GM19035 (cell line): Measurements from ENCODE around the gene ARF6.
"Not testable (repeated sequence)": the region's sequence is repeated elsewhere in the genome, so short reads cannot be mapped to it uniquely, and the experiment has no call there.

Source experiments
- ATAC-seq: cut with Tn5 transposase; IDR thresholded peaks from one replicate; pipeline ENCODE4 v1.9.1; 2021; ENCODE audit not compliant: unreplicated experiment

Gene ARF6

DNA sequence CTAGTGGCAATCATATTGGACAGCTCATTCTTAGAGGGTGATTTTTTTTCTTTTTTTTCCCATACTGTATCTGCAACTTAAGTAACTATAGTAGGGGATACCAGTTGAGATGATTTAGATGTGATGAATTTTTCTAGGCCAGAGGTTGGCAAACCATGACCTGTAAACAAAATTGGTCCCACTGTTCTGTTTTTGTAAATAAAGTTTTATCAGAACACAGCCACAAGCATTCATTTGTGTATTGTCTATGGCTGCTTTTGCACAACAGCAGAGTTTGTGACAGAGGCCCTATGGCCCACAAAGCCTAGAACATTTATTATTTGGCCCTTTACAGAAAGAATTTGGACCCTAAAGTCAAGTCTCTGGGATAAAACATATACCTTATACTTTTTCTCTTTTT is 11.4 kb downstream of the ARF6 start:
- ATAC-seq = no peak

DNA sequence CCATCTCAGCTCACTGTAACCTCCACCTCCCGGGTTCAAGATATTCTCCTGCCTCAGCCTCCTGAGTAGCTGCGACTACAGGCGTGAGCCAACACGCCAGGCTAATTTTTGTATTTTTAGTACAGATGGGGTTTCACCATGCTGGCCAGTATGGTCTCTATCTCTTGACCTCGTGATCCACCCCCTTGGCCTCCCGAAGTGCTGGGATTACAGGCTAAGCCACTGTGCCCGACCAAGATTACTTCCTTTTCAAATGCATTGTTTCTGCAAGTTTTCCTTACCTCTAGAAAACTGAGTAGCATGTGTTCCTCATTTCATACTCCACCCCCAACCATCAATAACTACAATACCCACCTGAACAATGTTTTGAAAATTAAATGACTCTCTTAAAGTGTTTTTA is 13.1 kb downstream of the ARF6 start:
- ATAC-seq = no peak

DNA sequence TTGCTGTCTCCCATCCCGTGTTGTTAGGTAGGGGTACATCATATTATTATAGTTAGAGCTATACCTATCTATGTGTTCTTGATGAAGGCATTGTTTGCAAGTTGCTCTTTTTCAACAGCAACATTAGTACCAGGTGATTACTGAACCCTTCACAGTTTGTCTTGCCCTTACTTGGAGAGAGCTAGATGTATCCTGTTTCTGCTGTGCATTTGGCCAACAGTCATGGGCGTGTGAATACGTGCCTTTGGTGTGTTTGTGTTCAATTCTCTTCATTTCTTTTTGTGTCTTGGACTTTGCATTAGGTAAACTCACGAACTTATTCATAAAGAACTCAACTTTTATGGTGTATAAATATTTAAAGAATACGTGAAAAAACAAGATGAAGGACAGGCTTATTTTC is 14.3 kb downstream of the ARF6 start:
- ATAC-seq = no peak

DNA sequence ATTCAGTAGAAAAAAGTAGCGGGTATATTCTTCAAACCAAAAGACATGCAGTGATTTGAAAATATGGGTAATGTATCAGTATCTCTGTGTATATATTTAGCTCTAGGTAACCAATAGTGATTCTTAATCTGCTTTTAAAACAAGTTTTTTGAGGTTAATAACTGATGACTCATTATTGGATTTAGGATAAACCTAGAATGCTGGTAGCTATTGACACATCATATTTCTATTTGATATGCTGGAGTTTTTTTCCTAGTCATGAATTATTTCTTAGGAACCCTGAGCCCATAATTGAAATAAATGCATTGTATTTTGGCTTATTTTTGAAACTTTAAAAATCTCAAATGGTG is 15.5 kb downstream of the ARF6 start:
- no peak for ATAC-seq

DNA sequence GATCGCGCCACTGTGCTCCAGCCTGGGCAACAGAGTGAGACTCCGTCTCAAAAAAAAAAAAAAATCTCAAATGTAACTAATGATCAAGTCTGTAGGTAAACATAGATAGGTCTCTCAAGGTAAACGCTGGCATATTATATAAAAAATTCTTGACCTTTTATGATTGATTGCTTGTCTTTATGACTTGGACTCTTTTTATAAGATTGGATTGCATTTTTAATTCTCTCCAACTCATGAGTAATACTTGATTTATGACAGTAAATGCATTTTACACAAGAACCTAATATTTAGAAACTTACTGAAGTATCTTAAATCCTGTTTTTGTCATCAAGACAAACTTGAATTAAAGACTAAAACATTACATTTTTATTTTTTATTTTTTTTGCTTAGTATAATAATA is 16.1 kb downstream of the ARF6 start:
- no peak for ATAC-seq

DNA sequence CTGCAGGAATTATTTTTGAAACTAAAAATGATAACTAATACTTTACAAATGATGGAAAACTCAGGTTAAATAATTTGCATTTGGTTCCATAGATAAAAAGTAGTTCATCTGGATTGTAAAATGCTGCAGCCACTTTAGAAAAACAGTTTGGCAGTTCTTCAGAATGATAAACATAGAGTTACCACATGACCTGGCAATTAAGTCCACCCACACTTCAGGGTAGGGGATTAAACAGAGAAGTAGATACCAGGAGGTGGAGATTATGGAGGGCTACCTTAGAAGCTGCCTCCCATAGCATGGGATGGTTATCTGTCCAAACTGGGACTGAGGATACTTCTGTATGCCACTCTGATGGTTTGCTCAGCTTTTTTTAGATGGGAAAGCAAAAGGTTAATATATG is 22.2 kb downstream of the ARF6 start:
- ATAC-seq = no peak

DNA sequence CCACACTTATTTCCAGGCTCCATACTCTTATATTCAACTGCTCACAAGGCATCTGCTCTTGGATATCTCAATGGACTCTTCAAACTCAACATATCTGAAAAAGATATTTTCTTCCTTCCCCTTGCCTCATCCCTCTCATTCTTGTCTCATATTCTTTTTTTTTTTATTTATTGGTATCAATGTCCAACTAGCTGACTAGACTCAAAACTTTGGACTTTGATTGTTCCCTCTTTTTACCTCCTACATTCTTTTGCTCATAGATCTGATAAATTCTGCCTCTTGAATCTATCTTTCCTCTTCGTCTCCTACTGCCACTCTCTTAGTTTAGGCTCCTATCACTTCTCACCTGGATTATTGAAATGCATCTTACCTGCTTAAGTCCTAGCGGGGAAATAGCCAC is 25.8 kb downstream of the ARF6 start:
- ATAC-seq = no peak

DNA sequence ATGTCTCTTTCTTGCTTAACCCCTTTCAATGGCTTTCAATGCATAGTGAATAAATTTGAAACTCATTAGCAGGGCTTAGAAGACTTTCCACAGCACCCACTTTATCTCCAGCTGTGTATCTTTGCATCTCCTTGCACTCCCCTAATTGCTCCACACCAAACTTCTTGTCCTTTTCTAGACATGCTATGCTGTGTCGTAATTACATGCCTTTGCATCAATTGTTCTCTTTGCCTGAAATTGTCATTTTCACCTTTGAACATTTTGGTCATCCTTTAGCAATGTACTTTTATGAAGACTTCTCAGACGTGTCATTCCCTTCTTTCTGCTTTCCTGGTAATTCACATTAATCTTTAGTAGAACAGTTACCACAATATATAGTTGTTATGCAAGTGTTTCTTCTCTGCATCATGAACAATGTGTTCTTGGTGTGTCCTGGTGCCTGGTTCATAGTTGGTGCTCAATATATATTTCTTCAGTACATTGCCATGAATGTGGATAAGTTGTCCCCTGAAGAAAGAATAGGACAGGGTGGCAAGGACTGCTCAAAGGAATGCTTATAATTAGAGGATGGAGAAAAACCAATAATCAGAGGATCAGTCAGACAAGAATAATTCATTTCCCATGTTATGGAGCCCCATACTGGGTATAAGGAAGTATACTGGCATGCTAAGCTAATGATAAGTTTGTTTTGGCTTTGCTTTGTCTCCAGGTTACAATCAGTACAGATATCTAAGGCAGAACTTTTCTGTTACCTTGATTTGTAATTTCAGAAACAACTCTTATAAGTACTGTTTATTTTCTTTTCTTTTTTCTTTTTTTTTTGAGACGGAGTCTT is 27.2 kb downstream of the ARF6 start:
- ATAC-seq = no peak

DNA sequence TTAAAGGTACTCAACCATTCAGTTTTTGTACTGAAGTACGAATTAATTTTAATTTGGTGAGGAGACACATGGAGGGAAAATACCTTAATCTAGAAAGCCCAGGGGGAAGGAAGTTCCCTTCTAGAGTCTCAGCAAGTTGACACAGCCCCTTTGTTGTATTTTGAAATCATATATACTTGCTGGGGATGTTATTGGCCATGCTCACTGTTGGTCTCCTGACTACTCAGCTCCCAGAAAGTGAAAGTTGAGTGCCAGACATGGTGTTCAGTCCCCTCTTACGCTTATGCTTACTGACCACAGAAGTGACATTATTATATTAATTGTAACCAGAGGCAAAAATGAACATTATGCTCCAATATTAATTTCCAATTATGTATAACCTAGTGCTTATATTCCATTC is 28.1 kb downstream of the ARF6 start:
- ATAC-seq = no peak

DNA sequence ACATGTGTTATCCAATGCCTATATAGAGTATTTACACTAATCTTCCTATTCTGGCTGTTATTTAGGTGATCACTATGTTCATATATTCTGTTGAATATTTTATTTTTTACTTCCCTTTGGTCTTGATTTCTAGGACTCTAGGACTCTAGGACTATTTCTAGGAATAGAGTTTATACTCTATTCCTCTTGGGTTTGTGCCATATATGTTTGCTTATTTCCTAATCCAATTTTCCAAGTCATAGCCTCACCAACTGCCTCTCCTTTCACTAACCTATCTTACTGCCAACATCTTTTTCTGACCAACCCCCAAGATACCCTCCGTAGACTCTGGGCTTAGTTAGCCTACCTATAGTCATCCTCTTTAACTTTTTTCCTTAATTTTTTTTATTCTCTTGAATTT is 28.5 kb downstream of the ARF6 start:
- no peak for ATAC-seq

DNA sequence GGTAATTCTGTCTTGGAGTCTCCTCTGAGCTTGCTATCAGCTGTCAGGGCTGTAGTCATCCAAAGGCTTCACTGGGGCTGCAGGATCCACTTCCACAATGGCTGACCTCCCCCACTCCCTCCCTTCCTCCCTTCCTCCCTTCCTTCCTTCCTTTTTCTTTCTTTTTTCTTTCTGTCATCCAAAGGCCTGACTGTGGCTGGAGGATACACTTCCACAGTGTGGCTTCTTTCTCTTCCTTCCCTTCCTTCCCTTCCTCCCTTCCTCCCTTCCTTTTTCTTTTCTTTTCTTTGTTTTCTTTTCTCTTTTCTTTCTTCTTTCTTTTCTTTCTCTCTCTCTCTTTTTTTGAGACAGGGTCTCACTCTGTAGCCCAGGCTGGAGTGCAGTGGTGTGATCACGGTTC is 30.6 kb downstream of the ARF6 start:
- no peak for ATAC-seq

DNA sequence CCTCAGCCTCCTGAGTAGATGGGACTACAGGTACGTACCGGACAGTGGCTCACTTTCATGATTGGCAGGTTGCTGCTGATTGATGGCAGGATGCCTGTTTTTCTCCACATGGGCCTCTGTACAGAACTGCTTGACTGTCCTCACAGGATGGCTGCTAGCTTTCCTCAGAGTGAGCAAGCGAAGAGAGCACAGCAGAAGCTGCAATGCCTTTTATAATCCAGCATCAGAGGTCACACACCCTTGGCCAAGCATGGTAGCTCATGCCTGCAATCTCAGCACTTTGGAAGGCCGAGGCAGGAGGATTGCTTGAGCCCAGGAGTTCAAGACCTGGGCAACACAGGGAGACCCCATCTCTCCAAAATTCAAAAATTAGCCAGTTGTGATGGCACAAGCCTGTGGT is 31.0 kb downstream of the ARF6 start:
- ATAC-seq = no peak

DNA sequence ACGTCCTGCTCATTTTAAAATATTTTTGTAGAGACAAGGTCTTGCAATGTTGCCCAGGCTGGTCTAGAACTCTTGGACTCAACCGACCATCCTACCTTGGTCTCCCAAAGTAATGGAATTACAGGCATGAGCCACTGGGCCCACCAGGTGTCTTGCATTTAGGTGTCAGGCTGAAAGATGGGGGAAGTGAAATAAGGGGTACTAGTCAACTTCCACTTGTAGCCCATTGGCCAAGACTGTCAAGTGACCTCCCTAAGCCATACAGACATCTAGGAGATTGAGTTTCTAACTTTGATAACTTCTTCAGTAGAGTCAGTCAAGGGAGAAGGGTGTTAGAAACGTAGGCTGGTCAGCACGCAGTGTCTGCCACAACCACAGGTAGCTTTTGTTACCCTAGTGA is 32.0 kb downstream of the ARF6 start:
- ATAC-seq = no peak

DNA sequence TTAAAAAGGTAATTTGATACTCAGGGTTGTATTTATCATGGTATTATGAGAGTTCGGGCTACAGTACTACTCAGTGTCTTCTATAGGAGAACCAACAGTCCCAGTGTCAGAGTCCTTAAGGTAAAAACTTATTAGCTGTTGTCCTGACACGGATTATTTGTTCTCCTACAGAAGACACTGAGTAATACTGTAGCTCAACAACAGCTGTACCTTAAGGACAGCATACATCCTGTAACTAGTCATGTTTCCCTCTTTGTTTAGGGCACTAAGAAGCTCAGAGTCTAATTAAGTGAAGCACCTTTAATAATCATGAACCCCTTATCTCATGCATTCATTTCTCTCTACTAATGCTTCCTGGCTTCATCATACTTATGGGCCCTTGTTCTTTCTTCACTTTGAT is 33.9 kb downstream of the ARF6 start:
- no peak for ATAC-seq

DNA sequence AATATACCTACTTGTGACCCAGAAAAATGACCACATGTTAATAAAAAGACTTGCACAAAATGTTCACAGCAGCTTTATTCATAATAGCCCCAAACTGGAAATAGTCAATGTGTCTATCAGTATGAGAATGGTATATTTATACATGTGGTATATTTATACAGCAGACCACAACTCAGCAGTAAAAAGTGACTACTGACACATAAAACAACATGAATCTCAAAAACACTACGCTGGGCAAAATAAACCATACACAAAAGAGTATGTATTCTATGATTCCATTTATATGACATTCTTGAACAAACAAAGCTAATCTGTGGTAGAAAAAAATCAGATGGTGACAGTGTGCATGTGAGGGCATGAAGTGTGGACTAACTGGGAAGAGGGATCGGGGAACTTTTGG is 35.1 kb downstream of the ARF6 start:
- no peak for ATAC-seq

DNA sequence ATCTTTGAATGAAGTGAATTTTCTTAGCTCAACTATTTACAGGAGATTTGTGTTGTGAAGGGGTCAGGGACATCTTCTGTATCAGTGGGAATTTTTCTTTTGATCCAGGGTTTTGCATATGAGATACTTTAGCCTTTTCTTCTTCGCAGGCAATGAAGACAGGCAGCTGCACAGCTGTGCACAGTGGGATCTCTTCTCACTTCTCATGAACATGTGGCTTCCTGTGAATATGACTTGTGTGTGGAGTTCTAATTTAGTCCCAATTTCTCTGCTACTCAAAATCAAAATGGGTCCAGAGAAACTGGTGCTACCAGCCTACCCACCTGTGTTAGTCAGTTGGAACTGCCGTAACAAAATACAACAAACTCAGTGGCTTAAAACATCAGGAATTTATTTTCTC is 37.8 kb downstream of the ARF6 start:
- ATAC-seq = no peak

DNA sequence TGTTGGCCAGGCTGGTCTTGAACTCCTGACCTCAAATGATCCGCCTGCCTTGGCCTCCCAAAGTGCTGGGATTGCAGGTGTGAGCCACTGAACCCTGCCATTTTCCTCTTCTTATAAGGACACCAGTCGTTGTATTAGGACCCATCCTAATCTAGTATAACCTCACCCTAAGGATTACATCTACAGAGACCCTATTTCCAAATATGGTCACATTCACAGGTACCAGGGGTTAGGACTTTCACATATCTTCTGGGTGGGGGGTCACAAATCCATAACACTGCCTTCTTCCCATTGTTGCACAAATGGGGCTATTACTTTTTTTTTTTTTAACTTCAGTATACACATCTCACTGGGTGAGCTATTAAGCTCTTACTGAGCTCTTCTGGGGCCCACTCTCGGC is 38.6 kb downstream of the ARF6 start:
- ATAC-seq = no peak

DNA sequence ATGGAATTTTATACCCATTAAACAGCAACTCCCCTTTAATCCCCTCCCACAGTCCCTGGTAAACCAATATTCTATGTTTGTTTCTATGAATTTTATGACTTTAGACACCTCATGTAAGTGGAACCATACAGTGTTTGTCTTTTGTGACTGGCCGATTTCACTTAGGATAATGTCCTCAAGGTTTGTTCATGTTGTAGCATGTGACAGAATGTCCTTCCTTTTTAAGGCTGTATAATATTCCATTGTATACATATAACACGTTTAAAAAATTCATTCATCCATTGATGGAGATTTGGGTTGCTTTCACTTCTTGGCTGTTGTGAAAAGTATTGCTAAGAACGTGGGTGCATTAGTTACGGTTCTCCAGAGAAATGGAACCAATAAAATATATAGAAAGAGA is 40.2 kb downstream of the ARF6 start:
- no peak for ATAC-seq

DNA sequence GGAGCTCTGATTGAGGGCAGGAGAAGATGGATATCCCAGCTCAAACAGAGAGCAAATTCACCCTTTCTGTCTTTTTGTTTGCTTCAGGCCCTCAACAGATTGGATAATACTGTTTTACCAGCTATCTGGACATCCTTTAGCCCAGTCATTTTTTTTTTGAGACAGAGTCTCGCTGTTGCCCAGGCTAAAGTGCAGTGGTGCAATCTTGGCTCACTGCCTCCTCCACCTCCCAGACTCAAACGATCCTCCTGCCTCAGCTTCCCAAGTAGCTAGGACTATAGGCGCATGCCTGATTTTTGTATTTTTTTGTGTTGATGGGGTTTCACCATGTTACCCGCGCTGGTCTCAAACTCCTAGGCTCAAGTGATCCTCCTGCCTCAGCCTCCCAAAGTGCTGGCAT is 40.8 kb downstream of the ARF6 start:
- ATAC-seq = no peak

DNA sequence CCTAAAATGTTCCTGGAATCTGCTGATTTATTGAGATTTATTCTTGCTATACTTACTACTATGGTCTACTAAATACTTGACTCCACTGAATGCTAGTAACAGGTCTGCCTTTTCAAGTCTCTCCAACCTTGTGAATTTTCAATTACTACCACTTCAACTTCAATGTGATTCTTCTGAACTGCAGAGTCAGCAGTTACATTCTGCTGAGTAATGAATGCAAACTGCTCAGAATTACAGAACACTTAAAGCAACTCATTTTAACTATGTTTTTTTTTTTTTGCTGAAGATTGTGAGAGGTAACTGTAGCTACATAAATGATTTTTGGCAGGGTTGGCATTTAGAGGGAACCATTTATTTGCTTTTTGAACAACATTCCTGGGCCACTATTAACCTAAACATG is 41.8 kb downstream of the ARF6 start:
- no peak for ATAC-seq

DNA sequence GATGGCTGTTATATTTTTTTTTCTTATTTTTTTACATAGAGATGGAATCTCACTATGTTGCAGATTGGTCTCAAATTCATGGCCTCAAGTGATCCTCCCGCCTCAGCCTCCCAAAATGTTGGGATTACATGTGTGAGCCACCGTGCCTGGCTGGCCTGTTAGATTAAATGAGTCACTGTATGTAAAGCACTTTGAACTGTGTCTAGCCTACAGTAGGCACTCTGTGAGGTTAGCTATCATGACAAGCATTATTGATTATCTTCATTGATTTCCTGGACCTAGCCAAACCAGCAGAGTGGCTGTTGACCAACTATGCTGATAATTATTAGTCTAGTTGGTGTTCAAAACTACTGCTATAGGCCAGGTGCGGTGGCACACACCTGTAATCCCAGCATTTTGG is 42.6 kb downstream of the ARF6 start:
- no peak for ATAC-seq

DNA sequence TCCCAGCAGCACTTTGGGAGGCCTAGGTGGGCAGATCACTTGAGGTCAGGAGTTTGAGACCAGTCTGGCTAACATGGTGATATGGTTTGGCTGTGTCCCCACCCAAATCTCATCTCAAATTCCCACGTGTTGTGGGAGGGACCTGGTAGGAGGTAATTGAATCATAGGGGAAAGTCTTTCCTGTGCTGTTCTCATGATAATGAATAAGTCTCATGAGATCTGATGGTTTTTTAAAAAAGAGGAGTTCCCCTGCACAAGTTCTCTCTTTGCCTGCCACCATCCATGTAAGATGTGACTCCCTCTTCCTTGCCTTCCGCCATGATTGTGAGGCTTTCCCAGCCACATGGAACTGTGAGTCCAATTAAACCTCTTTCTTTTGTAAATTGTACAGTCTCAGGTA is 43.4 kb downstream of the ARF6 start:
- ATAC-seq = not testable (repeated sequence)

DNA sequence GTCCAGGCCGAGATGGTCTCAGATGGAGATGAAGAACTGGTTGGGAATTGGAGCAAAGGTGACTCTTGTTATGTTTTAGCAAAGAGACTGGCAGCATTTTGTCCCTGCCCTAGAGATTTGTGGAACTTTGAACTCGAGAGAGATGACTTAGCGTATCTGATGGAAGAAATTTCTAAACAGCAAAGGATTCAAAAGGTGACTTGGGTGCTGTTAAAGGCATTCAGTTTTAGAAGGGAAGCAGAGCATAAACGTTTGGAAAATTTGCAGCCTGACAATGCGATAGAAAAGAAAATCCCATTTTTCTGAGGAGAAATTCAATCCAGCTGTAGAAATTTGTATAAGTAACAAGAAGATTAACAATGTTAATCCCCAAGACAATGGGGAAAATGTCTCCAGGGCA is 44.0 kb downstream of the ARF6 start:
- not testable (repeated sequence) for ATAC-seq
